T follicular helper cell (primary cell): ENCODE data around the gene VRK3.
"Not testable (repeated sequence)": the region's sequence is repeated elsewhere in the genome, so short reads cannot be mapped to it uniquely, and the experiment has no call there.

Source experiments
- DNase-seq: peaks from one replicate; pipeline ENCODE4 v3.0.0-alpha.2; 2020; ENCODE audit warnings: low read depth

VRK3 gene

GRCh38 chr19:49987159-49987698 lies 37.9 kb downstream of the VRK3 start:
- peak; percentile 71 for DNase-seq

- DNase-seq: no peak
Measured at GRCh38 chr19:49986354-49986753, 38.8 kb downstream of the VRK3 start.

- no peak for DNase-seq
Measured at GRCh38 chr19:49985871-49986270, 39.3 kb downstream of the VRK3 start.

GRCh38 chr19:49984491-49984890 lies 40.7 kb downstream of the VRK3 start:
- no peak for DNase-seq

GRCh38 chr19:49983645-49984229 lies 41.4 kb downstream of the VRK3 start:
- peak; percentile 66 for DNase-seq

GRCh38 chr19:49981603-49982593 lies 43.3 kb downstream of the VRK3 start:
- no peak for DNase-seq

- DNase-seq: no peak
Measured at GRCh38 chr19:49978324-49978723, 46.8 kb downstream of the VRK3 start.

- DNase-seq: no peak
Measured at GRCh38 chr19:49977881-49978280, 47.3 kb downstream of the VRK3 start.

GRCh38 chr19:49977076-49977475 lies 48.1 kb downstream of the VRK3 start:
- DNase-seq: no peak

- no peak for DNase-seq
Measured at GRCh38 chr19:49976496-49976895, 48.7 kb downstream of the VRK3 start.

GRCh38 chr19:49975051-49975450 lies 50.1 kb downstream of the VRK3 start:
- no peak for DNase-seq

GRCh38 chr19:49973987-49974386 lies 51.2 kb downstream of the VRK3 start:
- DNase-seq: no peak

- DNase-seq: no peak
Measured at GRCh38 chr19:49972841-49973240, 52.3 kb downstream of the VRK3 start.

- no peak for DNase-seq
Measured at GRCh38 chr19:49971991-49972411, 53.2 kb downstream of the VRK3 start.

- DNase-seq: not testable (repeated sequence)
Measured at GRCh38 chr19:49969355-49969754, 55.8 kb downstream of the VRK3 start.

- DNase-seq: no peak
Measured at GRCh38 chr19:49968279-49968922, 56.8 kb downstream of the VRK3 start.

GRCh38 chr19:49960980-49961379 lies 64.2 kb downstream of the VRK3 start, which contains the start of gene SIGLEC11:
Gene SIGLEC11, minus strand, starts transcription at chr19:49961172. Its CDS starts 91 bp downstream, at chr19:49961081.
- not testable (repeated sequence) for DNase-seq

- DNase-seq: not testable (repeated sequence)
Measured at GRCh38 chr19:49959892-49960291, 65.3 kb downstream of the VRK3 start.

GRCh38 chr19:49958596-49958995 lies 66.6 kb downstream of the VRK3 start:
- not testable (repeated sequence) for DNase-seq

GRCh38 chr19:49958144-49958543 lies 67.0 kb downstream of the VRK3 start:
- not testable (repeated sequence) for DNase-seq

GRCh38 chr19:49957262-49957915 lies 67.8 kb downstream of the VRK3 start:
- DNase-seq: no peak

GRCh38 chr19:49956115-49956495 lies 69.1 kb downstream of the VRK3 start:
- DNase-seq: no peak
